Measurements from ENCODE around the gene COL5A1. TPM values are rescaled to one million over a fixed set of nuclear protein-coding genes. Genes with fewer than 3 reads are reported as not detected.

Gene COL5A1
- polyA plus RNA-seq, 1 donor (not counting 4 experiments of a cell fraction or from before 2014, with no cell fraction given), result 3.1 TPM

DNA sequence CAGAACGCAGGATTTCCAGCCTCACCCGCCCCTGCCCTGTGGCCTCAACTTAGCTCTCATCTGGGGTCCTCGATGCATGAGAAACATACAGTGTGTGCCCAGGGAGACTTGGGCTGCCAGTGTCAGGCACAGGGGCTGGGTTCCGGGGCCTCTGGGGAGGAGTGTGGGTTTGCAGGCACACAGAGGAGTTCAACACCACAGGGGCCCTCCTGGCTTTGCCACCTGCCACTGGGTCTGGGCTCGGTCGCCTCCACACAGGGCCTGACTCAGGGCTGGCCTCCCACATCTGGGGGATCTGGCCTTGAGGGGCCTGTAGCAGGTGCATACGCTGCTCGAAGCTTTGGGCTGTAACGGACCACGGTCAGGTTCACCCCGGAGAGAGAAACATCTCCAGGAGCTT, 111.6 kb downstream of the COL5A1 start:
- Histone ChIP-seq H3K79me2 (ENCODE audit: control insufficient read depth, insufficient read depth, low read length) (no peaks in the 10 kb centered on the region), H3K4me2 (ENCODE audit: control insufficient read depth, extremely low read depth, insufficient read depth, low read depth, low read length) (no peak overlapping the region), H3K9me1 (ENCODE audit: control insufficient read depth, extremely low read depth, insufficient read depth, low read length) (no peaks in the 10 kb centered on the region), H3K9ac (ENCODE audit: control insufficient read depth, extremely low read depth, insufficient read depth, low read length) (no peak overlapping the region), H3K4me1 (ENCODE audit: control insufficient read depth, extremely low read depth, insufficient read depth, low read length) (no peaks in the 10 kb centered on the region), H3K36me3 (ENCODE audit: control insufficient read depth in 2 of 2, extremely low read depth in 1 of 2, insufficient read depth in 2 of 2, low read length in 2 of 2) (peaks cover 0 to under 1% of the 10 kb centered on the region in 2 experiments), H3K4me3 (ENCODE audit: control insufficient read depth in 2 of 3, extremely low read depth in 1 of 3, insufficient read depth in 2 of 3, low read depth in 1 of 3, low read length in 3 of 3) (no peak overlapping the region), H3K27me3 (ENCODE audit: control insufficient read depth, extremely low read depth, insufficient read depth, low read length) (no peaks in the 10 kb centered on the region), H2AFZ (ENCODE audit: control insufficient read depth, low read length) (no peak overlapping the region), H3K27ac (ENCODE audit: control insufficient read depth, insufficient read depth, low read length) (no peak overlapping the region), H4K20me1 (ENCODE audit: control insufficient read depth, extremely low read depth, insufficient read depth, low read length) (no peaks in the 10 kb centered on the region), H3K9me3 (ENCODE audit: control insufficient read depth, low read depth, low read length) (no peaks in the 10 kb centered on the region)
- no peak for TF ChIP-seq EZH2 (IDR thresholded peaks at IDR 0.05; ENCODE audit: low read length)
- TF ChIP-seq, protein P1, sequence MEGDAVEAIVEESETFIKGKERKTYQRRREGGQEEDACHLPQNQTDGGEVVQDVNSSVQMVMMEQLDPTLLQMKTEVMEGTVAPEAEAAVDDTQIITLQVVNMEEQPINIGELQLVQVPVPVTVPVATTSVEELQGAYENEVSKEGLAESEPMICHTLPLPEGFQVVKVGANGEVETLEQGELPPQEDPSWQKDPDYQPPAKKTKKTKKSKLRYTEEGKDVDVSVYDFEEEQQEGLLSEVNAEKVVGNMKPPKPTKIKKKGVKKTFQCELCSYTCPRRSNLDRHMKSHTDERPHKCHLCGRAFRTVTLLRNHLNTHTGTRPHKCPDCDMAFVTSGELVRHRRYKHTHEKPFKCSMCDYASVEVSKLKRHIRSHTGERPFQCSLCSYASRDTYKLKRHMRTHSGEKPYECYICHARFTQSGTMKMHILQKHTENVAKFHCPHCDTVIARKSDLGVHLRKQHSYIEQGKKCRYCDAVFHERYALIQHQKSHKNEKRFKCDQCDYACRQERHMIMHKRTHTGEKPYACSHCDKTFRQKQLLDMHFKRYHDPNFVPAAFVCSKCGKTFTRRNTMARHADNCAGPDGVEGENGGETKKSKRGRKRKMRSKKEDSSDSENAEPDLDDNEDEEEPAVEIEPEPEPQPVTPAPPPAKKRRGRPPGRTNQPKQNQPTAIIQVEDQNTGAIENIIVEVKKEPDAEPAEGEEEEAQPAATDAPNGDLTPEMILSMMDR (optimal IDR thresholded peaks at IDR 0.05 in 1 of 3, IDR thresholded peaks at IDR 0.05 in 1 of 3, conservative IDR thresholded peaks at IDR 0.05 in 1 of 3; ENCODE audit: extremely low read depth in 1 of 3, insufficient read depth in 2 of 3, low read length in 3 of 3), result no peak
- dilution Hi-C loops (cut with MboI; ENCODE audit: extremely low pct_ligation_motif_present, low sequenced_read_pairs), result no loop called here
- DNase-seq (ENCODE audit: low read depth, low spot score) (no peak), FAIRE-seq (no peak)

GRCh38 chr9:134755221-134755907, 113.8 kb downstream of the COL5A1 start:
- no peak overlapping the region for H3K9ac ChIP-seq (ENCODE audit: control insufficient read depth, extremely low read depth, insufficient read depth, low read length)
- H3K27ac ChIP-seq (ENCODE audit: control insufficient read depth, insufficient read depth, low read length), result no peak overlapping the region
- dilution Hi-C loops (cut with MboI; ENCODE audit: extremely low pct_ligation_motif_present, low sequenced_read_pairs), result no loop called here
- H3K4me2 ChIP-seq (ENCODE audit: control insufficient read depth, extremely low read depth, insufficient read depth, low read depth, low read length), result no peak overlapping the region
- H3K9me3 ChIP-seq (ENCODE audit: control insufficient read depth, low read depth, low read length), result peaks cover 2% of the 10 kb centered on the region
- no peaks in the 10 kb centered on the region for H3K36me3 ChIP-seq (ENCODE audit: control insufficient read depth in 2 of 2, extremely low read depth in 1 of 2, insufficient read depth in 2 of 2, low read length in 2 of 2)
- H3K4me3 ChIP-seq (ENCODE audit: control insufficient read depth in 2 of 3, extremely low read depth in 1 of 3, insufficient read depth in 2 of 3, low read depth in 1 of 3, low read length in 3 of 3), result no peak overlapping the region
- H3K79me2 ChIP-seq (ENCODE audit: control insufficient read depth, insufficient read depth, low read length), result no peaks in the 10 kb centered on the region
- FAIRE-seq (no peak), DNase-seq (ENCODE audit: low read depth, low spot score) (no peak)
- H3K4me1 ChIP-seq (ENCODE audit: control insufficient read depth, extremely low read depth, insufficient read depth, low read length), result no peaks in the 10 kb centered on the region
- H3K27me3 ChIP-seq (ENCODE audit: control insufficient read depth, extremely low read depth, insufficient read depth, low read length), result no peaks in the 10 kb centered on the region
- TF ChIP-seq, protein P1 (optimal IDR thresholded peaks at IDR 0.05 in 1 of 3, IDR thresholded peaks at IDR 0.05 in 1 of 3, conservative IDR thresholded peaks at IDR 0.05 in 1 of 3; ENCODE audit: extremely low read depth in 1 of 3, insufficient read depth in 2 of 3, low read length in 3 of 3), result no peak
- TF ChIP-seq EZH2 (IDR thresholded peaks at IDR 0.05; ENCODE audit: low read length), result no peak
- no peaks in the 10 kb centered on the region for H3K9me1 ChIP-seq (ENCODE audit: control insufficient read depth, extremely low read depth, insufficient read depth, low read length)
- no peaks in the 10 kb centered on the region for H4K20me1 ChIP-seq (ENCODE audit: control insufficient read depth, extremely low read depth, insufficient read depth, low read length)
- H2AFZ ChIP-seq (ENCODE audit: control insufficient read depth, low read length), result no peak overlapping the region
